ENCODE results near the gene TTBK1. TPM values are rescaled to one million over a fixed set of nuclear protein-coding genes. Genes with fewer than 3 reads are reported as not detected.

TTBK1 gene
- polyA plus RNA-seq, 1 donor from 2014 or later, result 4.2 TPM

GRCh38 chr6:43257367-43258145 lies 14.3 kb downstream of the TTBK1 start:
- Histone ChIP-seq H3K36me3 (ENCODE audit: insufficient read depth, low read length) (peaks cover 13% of the 10 kb centered on the region), H3F3A (ENCODE audit: insufficient read depth, low read length, poor library complexity, severe bottlenecking) (no peaks in the 10 kb centered on the region), H3K9me3 (ENCODE audit: low read length) (no peaks in the 10 kb centered on the region), H3K27ac (ENCODE audit: low read length) (no peak overlapping the region), H3K27me3 (ENCODE audit: insufficient read depth, low read depth, low read length) (no peaks in the 10 kb centered on the region), H2AFZ (ENCODE audit: low read depth, low read length) (no peak overlapping the region), H3K79me2 (replicated peaks; ENCODE audit: insufficient read depth, low read length) (no peaks in the 10 kb centered on the region), H3K9me2 (ENCODE audit: insufficient read depth, low read length) (no peaks in the 10 kb centered on the region), H4K20me1 (ENCODE audit: insufficient read depth) (no peaks in the 10 kb centered on the region), H3K9ac (ENCODE audit: low read length) (no peak overlapping the region), H3K4me3 (ENCODE audit: low read length) (no peak overlapping the region), H3K4me2 (ENCODE audit: low read length) (no peak overlapping the region)
- TF ChIP-seq TAF1 (IDR thresholded peaks at IDR 0.05; ENCODE audit: low read depth) (no peak), REST (IDR thresholded peaks at IDR 0.05; ENCODE audit: borderline replicate concordance) (no peak), EP300 (conservative IDR thresholded peaks at IDR 0.05; ENCODE audit: poor library complexity, severe bottlenecking) (no peak), RAD21 (conservative IDR thresholded peaks at IDR 0.05) (no peak), SMC3 (conservative IDR thresholded peaks at IDR 0.05; ENCODE audit: poor library complexity) (no peak), EZH2 (IDR thresholded peaks at IDR 0.05; ENCODE audit: borderline replicate concordance, insufficient read depth, low read length, poor library complexity, severe bottlenecking) (no peak), POLR2AphosphoS5 (IDR thresholded peaks at IDR 0.05) (no peak), CTCF (IDR thresholded peaks at IDR 0.05; ENCODE audit: poor library complexity, severe bottlenecking) (no peak), MXI1 (conservative IDR thresholded peaks at IDR 0.05; ENCODE audit: poor library complexity, severe bottlenecking) (no peak)

- H3K79me2 ChIP-seq (replicated peaks; ENCODE audit: insufficient read depth, low read length), result no peaks in the 10 kb centered on the region
- peaks cover 13% of the 10 kb centered on the region for H3K36me3 ChIP-seq (ENCODE audit: insufficient read depth, low read length)
- H2AFZ ChIP-seq (ENCODE audit: low read depth, low read length), result no peak overlapping the region
- TF ChIP-seq CTCF (IDR thresholded peaks at IDR 0.05; ENCODE audit: poor library complexity, severe bottlenecking) (no peak), EP300 (conservative IDR thresholded peaks at IDR 0.05; ENCODE audit: poor library complexity, severe bottlenecking) (no peak), TAF1 (IDR thresholded peaks at IDR 0.05; ENCODE audit: low read depth) (no peak), REST (IDR thresholded peaks at IDR 0.05; ENCODE audit: borderline replicate concordance) (no peak), SMC3 (conservative IDR thresholded peaks at IDR 0.05; ENCODE audit: poor library complexity) (no peak), RAD21 (conservative IDR thresholded peaks at IDR 0.05) (no peak), MXI1 (conservative IDR thresholded peaks at IDR 0.05; ENCODE audit: poor library complexity, severe bottlenecking) (no peak), POLR2AphosphoS5 (IDR thresholded peaks at IDR 0.05) (no peak), EZH2 (IDR thresholded peaks at IDR 0.05; ENCODE audit: borderline replicate concordance, insufficient read depth, low read length, poor library complexity, severe bottlenecking) (no peak)
- H3K9ac ChIP-seq (ENCODE audit: low read length), result no peak overlapping the region
- H3K4me3 ChIP-seq (ENCODE audit: low read length), result no peak overlapping the region
- no peaks in the 10 kb centered on the region for H3K27me3 ChIP-seq (ENCODE audit: insufficient read depth, low read depth, low read length)
- H4K20me1 ChIP-seq (ENCODE audit: insufficient read depth), result no peaks in the 10 kb centered on the region
- no peaks in the 10 kb centered on the region for H3K9me3 ChIP-seq (ENCODE audit: low read length)
- H3K9me2 ChIP-seq (ENCODE audit: insufficient read depth, low read length), result no peaks in the 10 kb centered on the region
- H3K27ac ChIP-seq (ENCODE audit: low read length), result no peak overlapping the region
- H3F3A ChIP-seq (ENCODE audit: insufficient read depth, low read length, poor library complexity, severe bottlenecking), result no peaks in the 10 kb centered on the region
- no peak overlapping the region for H3K4me2 ChIP-seq (ENCODE audit: low read length)
Measured at GRCh38 chr6:43258180-43258579, 14.9 kb downstream of the TTBK1 start.

Measured in neural cell (in vitro differentiated cells).